LNCAP (cell line): ENCODE data around the gene PCA3.

Source experiments
- CTCF ChIP-seq: fragments of 450-650 bp; IDR thresholded peaks from 2 replicates; pipeline ENCODE4 v1.5.1; 2017; ENCODE audit warnings: mild to moderate bottlenecking

PCA3 gene

GRCh38 chr9:76793784-76794431 lies 29.7 kb downstream of the PCA3 start:
- TF ChIP-seq CTCF = no peak

GRCh38 chr9:76796296-76796695 lies 32.1 kb downstream of the PCA3 start:
- no peak for TF ChIP-seq CTCF

GRCh38 chr9:76798527-76798926 lies 34.3 kb downstream of the PCA3 start:
- TF ChIP-seq CTCF = no peak

- no peak for TF ChIP-seq CTCF
Observed at GRCh38 chr9:76799473-76799872, 35.2 kb downstream of the PCA3 start.

- no peak for TF ChIP-seq CTCF
Observed at GRCh38 chr9:76800901-76801300, 36.7 kb downstream of the PCA3 start.

- no peak for TF ChIP-seq CTCF
Observed at GRCh38 chr9:76803083-76803482, 38.8 kb downstream of the PCA3 start.

GRCh38 chr9:76803762-76804161 lies 39.5 kb downstream of the PCA3 start:
- no peak for TF ChIP-seq CTCF

- no peak for TF ChIP-seq CTCF
Observed at GRCh38 chr9:76808636-76809035, 44.4 kb downstream of the PCA3 start.
